Chondrocyte (in vitro differentiated cells): ENCODE measurements around the gene SMARCA5. TPM values are rescaled to one million over a fixed set of nuclear protein-coding genes. Genes with fewer than 3 reads are reported as not detected.

ENCODE experiments used
- DNase-seq: peaks from one replicate; pipeline ENCODE4 v3.0.0; 2021; ENCODE audit warnings: mixed read lengths, low spot score
- H3K27ac Mint-ChIP-seq: one replicate; pipeline ENCODE4 v1.8.0; 2021; ENCODE audit warnings: mild to moderate bottlenecking, moderate library complexity, mixed read lengths; ENCODE audit not compliant: unreplicated experiment
- H3K27me3 Mint-ChIP-seq: 2 replicates; pipeline ENCODE4 v1.8.0; 2021; ENCODE audit warnings: low read depth, mixed read lengths
- H3K36me3 Mint-ChIP-seq: 2 replicates; pipeline ENCODE4 v1.8.0; 2021; ENCODE audit warnings: low read depth, mixed read lengths
- H3K4me1 Mint-ChIP-seq: 2 replicates; pipeline ENCODE4 v1.8.0; 2021; ENCODE audit warnings: low read depth, mild to moderate bottlenecking, mixed read lengths
- H3K4me3 Mint-ChIP-seq: one replicate; pipeline ENCODE4 v1.8.0; 2021; ENCODE audit warnings: mild to moderate bottlenecking, moderate library complexity, mixed read lengths; ENCODE audit not compliant: unreplicated experiment
- H3K9me3 Mint-ChIP-seq: 2 replicates; pipeline ENCODE4 v1.8.0; 2021; ENCODE audit warnings: low read depth, mixed read lengths
- CTCF ChIP-seq: fragments of 200-600 bp; sonication (generic); IDR thresholded peaks from 2 replicates; pipeline ENCODE4 v1.5.0; 2021; ENCODE audit warnings: antibody characterized with exemption, mild to moderate bottlenecking, moderate library complexity
- total RNA-seq: library from RNA; stranded (reverse); gene quantifications from 3 replicates; pipeline ENCODE4 v1.2.1, GENCODE V29; 2021

The SMARCA5 gene
- total RNA-seq, 1 donor from 2014 or later = 42.5 TPM

- no peak for DNase-seq
- no peak for TF ChIP-seq CTCF
- no peaks in the 10 kb centered on the region for H3K27me3 Mint-ChIP-seq
- no peak overlapping the region for H3K4me3 Mint-ChIP-seq
- H3K36me3 Mint-ChIP-seq = peaks cover 35% of the 10 kb centered on the region
- H3K9me3 Mint-ChIP-seq = no peaks in the 10 kb centered on the region
- no peak overlapping the region for H3K27ac Mint-ChIP-seq
- peaks cover 3% of the 10 kb centered on the region for H3K4me1 Mint-ChIP-seq
These were observed 41.5 kb downstream of the SMARCA5 start for GRCh38 chr4:143554728-143555597.

GRCh38 chr4:143555676-143556075 lies 42.2 kb downstream of the SMARCA5 start:
- H3K27me3 Mint-ChIP-seq = no peaks in the 10 kb centered on the region
- H3K4me1 Mint-ChIP-seq = peaks cover 3% of the 10 kb centered on the region
- H3K9me3 Mint-ChIP-seq = no peaks in the 10 kb centered on the region
- H3K4me3 Mint-ChIP-seq = no peak overlapping the region
- peaks cover 30% of the 10 kb centered on the region for H3K36me3 Mint-ChIP-seq
- DNase-seq = no peak
- no peak overlapping the region for H3K27ac Mint-ChIP-seq
- no peak for TF ChIP-seq CTCF

- H3K27me3 Mint-ChIP-seq = no peaks in the 10 kb centered on the region
- H3K9me3 Mint-ChIP-seq = peaks cover 4% of the 10 kb centered on the region
- no peak overlapping the region for H3K4me3 Mint-ChIP-seq
- no peak overlapping the region for H3K27ac Mint-ChIP-seq
- TF ChIP-seq CTCF = no peak
- no peak for DNase-seq
- H3K4me1 Mint-ChIP-seq = peaks cover 3% of the 10 kb centered on the region
- H3K36me3 Mint-ChIP-seq = peaks cover 13% of the 10 kb centered on the region
These were observed 44.8 kb downstream of the SMARCA5 start for GRCh38 chr4:143558286-143558685.

GRCh38 chr4:143558823-143559756 lies 45.6 kb downstream of the SMARCA5 start:
- no peaks in the 10 kb centered on the region for H3K27me3 Mint-ChIP-seq
- H3K4me3 Mint-ChIP-seq = peak overlapping the region; percentile 31
- peaks cover 10% of the 10 kb centered on the region for H3K36me3 Mint-ChIP-seq
- no peaks in the 10 kb centered on the region for H3K4me1 Mint-ChIP-seq
- DNase-seq = peak; percentile 87
- H3K27ac Mint-ChIP-seq = no peak overlapping the region
- peak; percentile 36 for TF ChIP-seq CTCF
- peaks cover 4% of the 10 kb centered on the region for H3K9me3 Mint-ChIP-seq

GRCh38 chr4:143559757-143560147 lies 46.2 kb downstream of the SMARCA5 start:
- no peak for DNase-seq
- TF ChIP-seq CTCF = no peak
- Mint-ChIP-seq H3K27ac (no peak overlapping the region), H3K4me3 (no peak overlapping the region), H3K4me1 (no peaks in the 10 kb centered on the region), H3K27me3 (no peaks in the 10 kb centered on the region), H3K9me3 (peaks cover 4% of the 10 kb centered on the region), H3K36me3 (peaks cover 8% of the 10 kb centered on the region)
